DMS114 treated with DMSO at 0.1 percent for 48 hours (cell line): ENCODE data around the gene PAPOLG.

Experiments used
- DNase-seq: peaks from one replicate; lab custom pipeline; 2025; ENCODE audit not compliant: unreplicated experiment; lab: John Stamatoyannopoulos, UW

Gene PAPOLG

DNA sequence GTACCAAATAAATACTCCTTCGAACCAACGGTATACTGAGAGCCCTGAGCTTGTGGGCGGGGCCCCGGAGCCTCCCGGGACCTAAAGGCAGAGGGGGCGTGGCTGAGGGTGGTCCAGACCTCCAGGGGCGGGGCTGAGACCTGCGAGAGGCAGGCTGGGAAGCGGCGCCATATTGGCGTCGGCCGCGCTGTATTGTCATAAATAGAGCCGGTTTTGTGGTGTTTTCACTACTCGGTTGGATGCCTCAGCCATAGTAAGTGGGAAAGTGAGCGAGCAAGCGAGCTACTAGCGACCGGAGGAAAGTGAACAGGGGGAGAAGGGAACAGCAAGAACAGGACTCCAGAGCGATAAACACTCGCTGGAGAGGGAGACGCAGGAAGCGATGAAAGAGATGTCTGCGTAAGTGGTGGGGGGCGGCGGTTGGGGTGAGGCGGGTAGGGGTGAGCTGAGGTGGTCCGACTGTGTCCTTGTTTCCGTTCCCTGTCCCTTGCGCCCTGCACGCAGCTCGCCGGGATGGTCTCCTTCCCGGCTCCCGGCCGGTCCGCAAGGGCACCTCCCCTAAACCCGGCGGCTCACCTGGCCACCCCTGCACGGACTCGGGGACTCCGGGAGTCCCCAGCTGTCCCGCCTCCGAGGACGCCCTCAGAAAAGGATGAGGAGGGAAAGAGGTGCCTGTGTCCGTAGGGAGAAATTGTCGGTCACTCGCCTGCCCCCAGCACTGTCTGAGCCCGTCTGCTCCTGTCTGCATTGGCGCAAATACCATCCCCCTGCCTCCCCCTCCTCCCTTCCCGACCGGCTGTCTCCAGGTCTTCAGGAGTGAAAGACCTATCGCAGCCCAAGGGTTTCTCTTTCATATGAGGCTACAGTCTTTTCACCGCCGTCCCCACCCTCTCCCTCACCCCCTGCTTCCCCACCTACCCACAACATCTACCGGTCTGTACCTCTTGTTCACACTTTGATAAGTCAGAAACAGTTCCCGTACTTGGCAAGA, at the start of gene PAPOLG:
Gene PAPOLG, plus strand, starts transcription at position 172 of the 991 bp plus-strand sequence. Its CDS starts 211 bp downstream, at position 383.
- peak; percentile 89 for DNase-seq

DNA sequence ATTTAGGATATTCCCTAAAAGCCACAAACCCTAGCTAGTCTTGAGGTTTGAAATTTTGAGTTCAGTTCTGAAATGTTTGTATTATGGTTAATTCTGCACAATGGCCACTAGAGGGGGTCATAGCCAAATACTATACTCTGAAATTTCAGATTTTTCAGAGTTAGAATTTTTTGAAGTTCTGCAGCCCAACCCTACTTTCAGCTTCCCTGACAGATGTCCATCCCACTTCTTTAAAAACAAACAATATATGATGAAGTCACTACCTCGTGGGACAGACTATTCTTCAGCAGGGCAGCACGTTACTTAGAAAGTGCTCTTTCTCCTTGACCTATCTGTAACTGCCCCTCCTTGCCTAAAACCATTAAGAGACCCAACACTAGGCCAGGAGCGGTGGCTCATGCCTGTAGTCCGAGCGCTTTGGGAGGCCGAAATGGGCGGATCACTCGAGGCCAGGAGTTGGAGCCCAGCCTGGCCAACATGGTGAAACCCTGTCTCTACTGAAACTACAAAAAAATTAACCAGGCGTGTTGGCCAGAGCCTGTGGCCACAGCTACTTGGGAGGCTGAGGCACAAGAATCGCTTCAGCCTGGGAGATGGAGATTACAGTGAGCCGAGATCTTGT, 48.2 kb upstream of the PAPOLG start:
- no peak for DNase-seq

DNA sequence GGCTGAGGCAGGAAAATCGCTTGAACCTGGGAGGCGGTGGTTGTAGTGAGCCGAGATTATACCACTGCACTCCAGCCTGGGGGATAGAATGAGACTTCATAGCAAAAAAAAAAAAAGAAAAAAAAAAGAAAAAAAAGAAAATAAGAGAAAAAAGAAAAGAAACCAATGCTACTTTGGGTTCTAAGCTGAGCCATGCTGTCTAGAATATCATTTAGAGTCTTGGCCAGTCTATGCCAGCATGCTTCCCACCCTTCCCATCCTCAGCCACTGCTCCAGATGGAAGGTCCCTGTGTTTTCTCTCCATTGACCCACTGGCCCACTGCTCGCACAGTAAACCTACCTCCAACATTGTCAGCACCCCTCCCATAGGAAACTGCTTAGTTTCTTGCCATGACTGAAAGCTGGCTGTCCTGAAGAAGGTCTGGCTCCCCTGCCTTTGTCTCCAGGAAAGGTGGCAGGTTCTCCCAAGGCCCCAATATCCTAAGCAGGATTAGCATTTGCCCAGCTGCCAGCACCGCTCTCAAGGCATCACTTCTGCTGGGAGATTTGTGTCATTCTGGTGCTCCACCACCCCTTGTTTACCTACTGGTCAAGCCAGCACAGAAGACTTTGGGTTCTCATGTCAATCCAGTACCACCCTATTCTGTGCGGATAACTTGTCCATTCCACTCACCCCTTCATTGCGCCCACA, 47.3 kb upstream of the PAPOLG start:
- DNase-seq = no peak

DNA sequence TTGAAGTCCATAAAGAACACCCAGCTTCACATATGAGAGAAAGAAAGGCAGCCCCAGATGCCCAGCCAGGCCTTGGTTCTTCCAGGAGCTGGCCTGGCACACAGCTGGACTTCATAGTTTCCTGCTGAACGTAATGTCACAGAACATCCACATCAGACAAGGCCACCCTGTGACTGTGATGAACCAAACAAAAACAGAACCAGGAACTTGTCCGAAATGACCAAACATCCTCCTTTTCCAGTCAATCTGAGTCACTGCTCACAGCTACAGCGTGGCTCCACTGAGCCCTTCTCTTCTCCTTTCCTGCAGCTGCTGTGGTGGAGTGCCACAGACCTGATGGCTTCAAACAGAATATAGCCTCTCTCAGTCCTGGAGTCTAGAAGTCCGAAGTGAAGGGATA, 45.4 kb upstream of the PAPOLG start:
- no peak for DNase-seq

GRCh38 chr2:60715561-60715960, 40.5 kb upstream of the PAPOLG start:
- no peak for DNase-seq

GRCh38 chr2:60717691-60718090, 38.4 kb upstream of the PAPOLG start:
- no peak for DNase-seq

- DNase-seq = no peak
These were observed 36.7 kb upstream of the PAPOLG start for GRCh38 chr2:60719331-60719730.

DNA sequence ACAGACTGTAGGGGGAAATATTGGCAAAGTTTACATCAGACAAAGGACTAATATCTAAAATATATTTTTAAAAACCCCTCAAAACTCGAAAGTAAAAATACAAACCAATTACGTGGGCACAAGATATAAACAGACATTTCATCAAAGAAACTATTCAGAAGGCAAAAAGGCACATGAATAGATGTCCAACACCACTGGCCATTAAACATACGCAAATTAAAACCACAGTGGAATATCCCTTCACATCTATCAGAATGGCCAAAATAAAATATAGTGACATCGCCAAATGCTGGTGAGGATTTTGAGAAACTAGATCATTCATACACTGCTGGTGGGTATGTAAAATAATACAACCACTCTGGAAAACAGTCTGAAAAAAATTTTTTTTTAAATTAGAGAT, 30.6 kb upstream of the PAPOLG start:
- no peak for DNase-seq

DNA sequence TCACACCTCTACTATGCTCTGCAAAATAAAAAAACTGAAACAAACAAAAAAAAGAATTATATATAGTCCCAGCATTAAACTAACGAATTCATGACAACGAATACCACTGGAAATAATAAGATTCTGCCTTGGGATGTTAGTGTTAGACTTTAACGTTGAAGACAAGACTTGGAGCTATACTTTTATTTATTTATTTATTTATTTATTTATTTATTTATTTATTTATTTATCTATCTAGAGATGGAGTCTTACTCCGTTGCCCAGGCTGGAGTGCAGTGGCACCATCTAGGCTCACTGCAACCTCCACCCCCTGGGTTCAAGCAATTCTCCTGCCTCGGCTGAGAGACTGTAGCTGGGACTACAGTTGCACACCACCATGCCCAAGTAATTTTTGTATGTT, 27.2 kb upstream of the PAPOLG start:
- DNase-seq = no peak

DNA sequence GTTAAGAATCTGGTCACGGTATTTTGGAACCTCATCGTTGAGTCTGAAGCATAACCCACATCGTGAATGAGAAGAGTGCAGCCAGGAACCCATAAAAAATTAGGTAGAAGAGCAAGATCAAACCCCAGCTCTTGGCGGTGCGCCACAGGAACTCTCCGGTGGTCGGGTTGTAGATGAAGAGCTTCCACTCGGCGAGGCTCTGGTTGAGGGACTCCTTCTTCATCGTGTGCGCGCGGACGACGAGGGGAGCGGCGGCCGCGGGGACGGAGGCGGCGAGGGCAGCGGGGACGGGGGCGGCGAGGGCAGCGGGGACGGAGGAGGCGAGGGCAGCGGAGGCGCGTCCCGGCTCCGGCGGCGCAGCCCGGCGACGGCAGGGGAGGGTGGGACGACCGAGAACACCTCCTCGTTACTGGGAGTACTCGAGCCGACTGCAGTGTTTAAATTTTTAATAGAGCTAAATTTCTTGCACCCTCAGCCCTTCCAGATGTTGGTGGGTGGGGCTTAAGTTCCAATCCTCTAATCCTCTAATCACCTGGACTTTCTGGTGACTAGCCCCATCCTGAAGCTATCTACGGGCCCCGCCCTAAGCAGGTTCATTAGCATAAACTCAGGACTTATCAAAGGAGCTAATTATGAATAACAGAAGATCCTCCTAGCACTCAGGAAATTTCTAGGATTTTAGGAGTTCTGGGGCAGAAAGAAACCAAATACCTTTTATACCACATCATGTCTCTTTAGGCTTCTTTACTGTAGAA, 20.4 kb upstream of the PAPOLG start:
- no peak for DNase-seq

- no peak for DNase-seq
These were observed 17.4 kb upstream of the PAPOLG start for GRCh38 chr2:60738679-60739078.

GRCh38 chr2:60739156-60739555, 16.9 kb upstream of the PAPOLG start:
- no peak for DNase-seq

DNA sequence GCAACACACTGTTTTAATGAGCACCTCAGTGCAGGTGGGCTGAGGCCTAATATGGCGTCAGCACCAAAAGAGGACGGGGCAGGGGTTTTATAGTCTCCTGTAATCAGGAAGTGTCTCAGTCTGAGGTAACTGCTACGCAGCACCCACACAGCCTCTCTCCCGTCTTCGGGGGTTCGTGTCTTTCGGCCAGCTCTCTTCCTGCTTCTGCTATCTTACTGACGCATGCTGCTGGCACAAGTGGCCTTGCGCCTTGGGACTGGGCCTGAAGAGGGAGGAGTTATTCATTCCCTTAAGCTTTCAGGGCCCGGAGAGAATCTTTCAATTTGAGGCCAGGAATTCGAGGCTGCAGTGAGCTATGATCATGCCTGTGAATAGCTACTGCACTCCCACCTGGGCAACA, 14.5 kb upstream of the PAPOLG start:
- DNase-seq = no peak

DNA sequence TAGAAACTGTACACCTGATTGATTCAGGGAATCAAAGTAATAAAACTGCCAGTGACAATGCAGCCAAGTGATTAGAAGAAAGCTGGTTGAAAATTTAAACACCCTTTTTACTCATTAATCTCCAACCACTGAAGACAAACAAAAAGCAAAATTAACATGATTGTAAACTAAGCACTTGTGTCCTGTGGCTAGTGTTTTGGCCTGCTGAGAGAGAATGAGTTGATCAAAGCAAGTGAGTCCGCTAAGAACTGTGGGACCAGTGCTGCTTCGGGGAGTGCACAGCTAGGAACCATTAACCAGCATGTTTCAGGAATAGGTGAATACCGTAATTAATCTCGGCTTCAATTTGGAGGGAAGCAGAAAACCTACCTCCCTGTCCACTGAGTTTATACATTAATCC, 13.6 kb upstream of the PAPOLG start:
- DNase-seq = no peak

GRCh38 chr2:60745330-60745729, 10.7 kb upstream of the PAPOLG start:
- DNase-seq = no peak

GRCh38 chr2:60745761-60746160, 10.3 kb upstream of the PAPOLG start:
- no peak for DNase-seq

GRCh38 chr2:60746318-60746717, 9.8 kb upstream of the PAPOLG start:
- DNase-seq = no peak

- no peak for DNase-seq
These were observed 3.6 kb downstream of the PAPOLG start for GRCh38 chr2:60759654-60760053.

GRCh38 chr2:60764736-60765534, 8.9 kb downstream of the PAPOLG start:
- DNase-seq = no peak

DNA sequence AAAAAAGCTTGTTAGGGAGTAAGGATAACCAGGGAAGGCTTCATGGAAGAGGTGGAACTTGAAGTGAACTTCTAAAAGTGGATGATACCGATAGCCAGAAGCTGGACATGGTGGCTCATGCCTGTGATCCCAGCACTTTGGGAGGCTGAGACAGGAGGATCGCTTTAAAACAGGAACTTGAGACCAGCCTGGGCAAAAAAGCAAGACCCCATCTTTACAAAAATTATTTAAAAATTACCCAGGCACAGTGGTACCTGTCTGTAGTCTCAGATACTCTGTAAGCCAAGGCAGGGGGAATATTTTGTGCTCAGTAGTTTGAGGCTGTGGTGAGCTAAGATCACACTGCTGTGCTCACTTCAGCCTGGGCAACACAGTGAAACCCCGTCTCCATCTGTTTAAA, 10.2 kb downstream of the PAPOLG start:
- DNase-seq = no peak
